ENCODE data around the gene PRRG4.
"Not testable (repeated sequence)": the region's sequence is repeated elsewhere in the genome, so short reads cannot be mapped to it uniquely, and the experiment has no call there.

The PRRG4 gene

DNA sequence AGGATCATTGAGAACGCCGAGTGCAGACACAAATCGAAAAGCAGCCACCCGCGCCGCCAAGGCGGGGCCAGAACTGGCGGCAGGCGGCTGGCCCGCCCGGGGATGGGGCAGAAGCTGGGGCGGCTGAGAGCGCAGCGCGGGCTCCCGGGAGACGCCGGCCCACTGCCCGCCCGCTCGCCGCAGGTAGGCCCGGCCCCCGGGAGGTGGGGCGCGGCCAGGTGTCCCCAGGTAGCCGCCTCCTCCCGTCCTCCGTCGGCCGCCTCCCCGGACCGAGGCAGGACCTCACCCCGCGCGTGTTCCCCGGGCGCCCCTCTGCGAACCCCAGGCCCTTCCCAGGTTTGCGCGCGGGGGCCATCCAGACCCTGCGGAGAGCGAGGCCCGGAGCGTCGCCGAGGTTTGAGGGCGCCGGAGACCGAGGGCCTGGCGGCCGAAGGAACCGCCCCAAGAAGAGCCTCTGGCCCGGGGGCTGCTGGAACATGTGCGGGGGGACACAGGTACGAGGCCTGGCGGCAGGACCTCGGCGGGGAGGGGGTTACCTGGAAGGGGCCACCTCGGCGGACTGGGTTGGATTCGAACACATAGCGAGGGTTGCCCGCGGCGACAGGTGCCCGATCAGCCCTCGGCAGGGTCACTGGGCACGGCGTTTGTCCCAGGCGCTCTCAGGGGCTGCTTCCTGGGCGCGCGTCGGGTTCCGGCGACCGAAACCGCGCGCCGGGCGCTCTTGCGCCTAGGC lies at the start of gene PRRG4:
PRRG4 (plus strand) TSS at position 248 of the 733 bp plus-strand sequence. CDS start 603 bp downstream, outside the sequence.
- DNase-seq, result peak in 1 of 2 experiments; percentile 12

DNA sequence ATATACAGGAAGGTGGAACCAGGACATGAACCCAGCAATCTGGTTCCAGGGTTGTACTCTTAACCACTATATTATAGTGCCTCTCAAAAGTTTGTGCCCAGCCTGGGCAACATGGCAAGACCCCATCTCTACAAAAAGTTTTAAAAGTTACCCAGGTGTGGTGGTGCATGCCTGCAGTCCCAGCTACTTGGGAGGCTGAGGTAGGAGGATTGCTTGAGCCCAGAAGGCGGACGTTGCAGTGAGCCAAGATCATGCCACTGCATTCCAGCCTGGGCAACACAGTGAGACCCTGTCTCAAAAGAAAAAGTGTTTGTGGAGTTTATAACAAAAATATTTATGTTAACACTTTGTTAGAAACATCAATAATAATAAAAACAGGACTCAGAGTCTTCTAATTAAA lies 48.9 kb upstream of the PRRG4 start:
- not testable (repeated sequence) for DNase-seq

DNA sequence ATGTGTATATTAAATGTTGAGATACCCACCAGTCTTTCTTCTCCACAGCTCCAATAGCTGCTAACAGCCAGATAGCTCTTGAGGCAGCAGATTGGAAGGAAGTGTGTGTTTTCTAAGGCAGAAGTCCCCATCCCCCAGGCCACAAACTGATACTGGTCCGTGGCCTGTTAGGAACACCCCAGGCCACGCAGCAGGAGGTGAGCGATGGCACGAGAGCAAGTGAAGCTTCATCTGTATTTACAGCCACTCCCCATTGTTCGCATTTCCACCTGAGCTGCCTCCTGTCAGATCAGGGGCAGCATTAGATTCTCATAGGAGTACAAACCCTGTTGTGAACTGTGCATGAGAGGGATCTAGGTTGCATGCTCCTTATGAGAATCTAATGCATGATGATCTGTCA lies 48.0 kb upstream of the PRRG4 start:
- DNase-seq, result no peak

DNA sequence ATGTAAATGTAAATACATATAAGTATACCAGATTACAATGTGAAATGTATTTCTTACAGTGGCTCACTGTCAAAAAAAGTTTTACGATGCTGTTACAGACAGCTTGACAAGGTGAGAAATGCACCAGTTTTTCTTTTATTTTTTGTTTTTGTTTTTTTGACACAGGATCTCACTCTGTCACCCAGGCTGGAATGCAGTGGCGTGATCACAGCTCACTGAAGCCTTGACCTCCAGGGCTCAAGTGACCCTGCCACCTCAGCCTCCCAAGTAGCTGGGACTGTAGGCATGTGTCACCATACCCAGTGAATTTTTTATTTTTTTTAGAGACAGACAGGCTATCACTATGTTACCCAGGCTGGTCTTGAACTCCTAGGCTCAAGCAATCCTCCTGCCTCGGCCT lies 44.5 kb upstream of the PRRG4 start:
- no peak for DNase-seq

DNA sequence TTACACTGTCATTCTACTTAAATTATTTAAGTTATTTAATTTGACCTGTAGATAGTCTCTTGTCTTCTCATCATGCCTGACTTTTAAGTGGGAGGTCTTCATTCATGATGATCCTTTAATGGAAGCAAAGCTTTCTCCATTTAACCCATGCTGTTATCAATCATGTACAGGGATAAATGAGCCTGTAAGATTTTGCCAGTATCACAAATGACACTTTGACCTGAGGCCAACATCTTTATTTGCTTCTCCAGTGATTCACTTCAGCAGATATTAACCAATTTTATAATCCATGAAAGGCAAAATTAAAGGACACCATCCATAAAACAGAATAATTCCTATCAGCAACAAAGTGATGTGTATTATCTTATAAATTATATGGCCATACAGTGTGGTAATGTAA lies 42.9 kb upstream of the PRRG4 start:
- no peak for DNase-seq

DNA sequence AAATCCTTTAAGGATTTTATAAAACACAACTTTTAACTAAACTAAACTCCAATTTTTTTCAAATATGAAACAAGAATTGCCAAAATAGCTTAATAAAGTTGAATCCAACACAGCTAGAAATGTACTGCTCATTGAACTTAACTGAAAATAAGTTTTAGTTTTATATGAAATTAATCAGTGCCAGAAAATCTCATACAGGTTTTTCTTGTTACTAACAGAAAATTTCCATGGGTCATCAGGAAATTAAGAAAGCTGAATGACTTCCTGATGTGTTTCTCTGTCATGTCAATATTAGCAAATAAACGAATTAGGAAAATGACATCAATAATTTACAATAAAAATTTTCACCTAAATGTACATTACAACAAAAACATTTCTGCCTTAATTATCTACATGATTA lies 38.8 kb upstream of the PRRG4 start:
- DNase-seq, result no peak

DNA sequence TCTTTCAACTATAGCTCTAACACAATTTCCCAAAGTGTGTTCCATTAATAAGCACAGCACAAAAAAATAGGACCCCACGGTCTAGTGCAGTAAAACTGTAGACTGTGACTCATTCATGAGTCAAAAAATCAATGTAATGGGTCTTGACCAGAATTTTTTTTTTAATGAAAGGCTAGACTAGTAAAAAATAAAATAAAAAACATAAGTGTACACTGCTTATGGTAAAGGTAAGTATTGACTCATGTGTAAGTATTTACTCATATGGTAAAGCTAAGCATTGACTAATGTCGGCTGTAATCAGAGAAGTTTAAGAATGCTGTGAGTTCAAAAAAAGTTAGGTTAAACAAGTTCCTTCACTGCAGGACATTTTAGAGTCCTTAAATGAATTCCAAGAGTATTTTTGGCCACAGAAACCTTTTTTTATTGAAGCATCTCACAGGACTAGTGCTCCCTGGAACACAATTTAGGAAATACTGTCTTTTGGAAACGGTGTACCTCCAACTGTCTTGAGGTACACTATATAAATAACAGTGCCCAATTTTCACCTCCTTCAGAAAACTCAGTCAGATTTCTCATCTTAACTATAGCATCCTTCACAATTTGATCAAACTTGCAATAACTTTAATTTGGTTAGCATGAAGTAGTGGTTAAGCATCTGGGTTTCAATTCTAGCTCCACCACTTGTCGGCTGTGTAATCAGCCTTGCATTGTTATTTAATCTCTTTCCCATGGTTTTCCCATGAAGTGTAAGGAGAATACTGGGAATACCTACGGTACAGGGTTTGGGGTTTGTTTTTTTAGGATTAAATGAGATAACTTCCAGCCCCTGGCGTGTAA lies 37.4 kb upstream of the PRRG4 start:
- no peak for DNase-seq

DNA sequence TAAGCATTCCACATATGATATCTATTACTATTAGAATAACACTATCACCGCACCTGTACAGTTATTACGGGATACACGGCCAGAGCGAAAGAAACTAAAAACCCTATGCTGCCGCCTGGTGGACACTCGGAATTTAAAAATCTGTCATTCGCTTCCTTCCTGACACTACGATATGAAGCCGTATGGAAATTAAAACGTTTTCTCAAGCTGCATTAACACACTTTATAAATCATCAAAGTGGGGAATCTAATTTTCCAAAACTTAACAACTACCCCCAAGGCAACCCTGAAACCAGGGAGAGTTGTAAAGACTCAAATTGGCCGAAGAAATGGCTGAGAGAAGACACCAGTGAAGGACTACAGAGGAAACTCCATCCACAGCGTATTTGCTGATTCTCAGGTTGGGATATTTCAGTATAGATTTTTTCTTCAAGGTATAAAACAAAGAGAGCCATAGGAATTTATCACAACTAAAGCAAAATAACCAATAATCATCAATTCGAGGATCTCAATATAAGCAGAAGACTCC lies 36.7 kb upstream of the PRRG4 start:
- DNase-seq, result peak; percentile 54 to 67

DNA sequence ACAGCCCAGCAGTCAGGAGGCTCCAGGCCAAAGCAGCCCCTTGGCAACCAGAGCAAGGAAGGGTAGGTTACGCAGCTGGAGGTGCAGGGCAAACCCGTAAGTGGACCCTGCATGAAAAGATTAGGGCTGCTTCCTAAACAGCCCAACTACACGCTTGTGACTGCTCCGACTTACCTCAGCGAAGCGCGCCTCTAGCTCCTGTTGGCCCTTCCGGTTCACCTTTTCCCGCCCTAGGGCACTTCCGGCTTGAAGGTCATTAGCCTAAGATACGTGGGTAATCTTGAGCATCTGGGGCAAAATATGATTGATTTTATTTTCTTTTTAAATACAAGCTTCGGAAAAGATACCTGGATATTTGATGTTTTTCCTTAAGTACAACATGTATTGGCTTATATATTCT lies 35.3 kb upstream of the PRRG4 start, which contains the start of gene CCDC73:
CCDC73 (minus strand) TSS at position 224 of the 400 bp plus-strand sequence. CDS start 34,419 bp downstream, outside the sequence.
- no peak for DNase-seq

DNA sequence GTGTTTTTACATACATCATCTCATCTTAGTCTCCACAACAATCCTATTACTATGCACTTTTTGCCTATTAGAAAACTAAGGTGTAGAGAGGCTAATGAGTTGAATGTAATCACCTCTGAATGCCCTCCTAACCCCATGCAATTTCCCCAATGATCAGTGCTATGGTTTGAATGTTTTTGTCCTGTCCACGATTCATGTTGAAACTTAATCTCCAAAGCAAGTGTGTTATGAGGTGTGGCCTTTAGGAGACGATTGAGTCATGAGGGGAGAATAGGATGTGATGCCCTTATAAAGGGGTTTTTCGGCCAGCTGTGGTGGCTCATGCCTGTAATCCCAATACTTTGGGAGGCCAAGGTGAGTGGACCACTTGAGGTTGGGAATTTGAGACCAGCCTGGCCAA lies 33.3 kb upstream of the PRRG4 start:
- DNase-seq, result no peak

DNA sequence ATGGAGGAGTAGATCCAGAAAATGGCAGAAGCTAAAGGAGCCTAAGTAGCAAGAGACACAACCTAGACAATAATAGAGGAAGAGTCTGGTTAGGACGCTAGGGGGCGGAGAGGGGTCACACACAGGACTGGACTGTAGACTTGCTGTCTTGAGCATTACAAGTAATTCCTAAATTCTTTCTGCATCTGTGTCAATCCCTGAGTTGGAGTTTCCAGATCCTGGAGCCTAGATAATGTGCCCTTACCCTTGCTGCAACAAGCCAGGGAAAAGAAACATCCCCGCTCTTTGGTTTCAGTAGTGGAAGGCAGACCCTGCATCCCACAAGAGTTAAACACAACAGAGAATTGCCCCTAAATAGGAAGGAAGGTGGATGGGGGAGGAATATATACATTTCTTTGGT lies 20.4 kb upstream of the PRRG4 start:
- DNase-seq, result peak; percentile 9 to 12

DNA sequence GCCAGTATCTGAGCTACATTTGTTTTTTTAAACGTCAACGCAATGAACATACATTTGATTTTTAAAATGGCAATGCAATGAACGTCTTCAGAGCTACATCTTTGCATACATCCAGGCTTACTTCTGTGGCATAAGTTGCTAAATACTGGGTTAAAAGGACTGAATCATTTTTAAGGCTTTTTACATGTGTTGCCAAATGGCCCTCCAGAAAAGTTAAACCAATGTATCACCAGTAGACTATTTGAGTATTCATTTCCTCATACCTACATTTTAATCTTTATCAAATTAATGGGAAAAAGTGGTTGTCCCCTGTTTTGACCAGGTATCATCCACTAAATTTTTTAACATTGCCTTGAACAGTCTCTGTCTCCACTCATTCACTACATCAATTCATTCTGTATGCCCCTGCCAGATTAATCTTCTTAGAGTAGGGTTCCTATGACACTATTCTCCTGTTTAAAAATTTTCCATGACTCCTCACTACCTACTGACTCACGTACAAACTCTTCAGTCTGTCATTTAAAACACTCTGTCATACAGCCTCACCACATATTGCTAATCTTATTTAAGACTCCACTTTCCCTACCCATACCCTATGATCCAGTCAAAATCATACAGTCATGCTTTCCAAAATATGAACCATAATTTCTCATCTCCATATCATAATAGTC lies 12.4 kb upstream of the PRRG4 start:
- DNase-seq, result no peak

DNA sequence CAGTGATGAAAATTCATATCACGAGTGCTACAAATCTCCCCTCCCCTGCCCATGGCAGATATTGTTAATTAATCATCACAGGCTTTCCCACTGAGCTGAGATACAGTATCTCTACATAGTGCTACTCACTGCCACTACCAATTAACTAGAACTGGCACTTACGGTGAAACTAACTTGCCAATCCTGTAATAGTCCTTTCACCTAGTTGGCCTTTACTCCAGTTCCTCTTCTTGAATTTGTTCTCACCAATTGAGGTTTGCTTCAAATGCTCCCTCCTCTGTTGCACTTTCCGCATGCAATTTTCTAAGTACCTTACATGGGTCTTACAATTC lies 11.9 kb upstream of the PRRG4 start:
- no peak for DNase-seq

DNA sequence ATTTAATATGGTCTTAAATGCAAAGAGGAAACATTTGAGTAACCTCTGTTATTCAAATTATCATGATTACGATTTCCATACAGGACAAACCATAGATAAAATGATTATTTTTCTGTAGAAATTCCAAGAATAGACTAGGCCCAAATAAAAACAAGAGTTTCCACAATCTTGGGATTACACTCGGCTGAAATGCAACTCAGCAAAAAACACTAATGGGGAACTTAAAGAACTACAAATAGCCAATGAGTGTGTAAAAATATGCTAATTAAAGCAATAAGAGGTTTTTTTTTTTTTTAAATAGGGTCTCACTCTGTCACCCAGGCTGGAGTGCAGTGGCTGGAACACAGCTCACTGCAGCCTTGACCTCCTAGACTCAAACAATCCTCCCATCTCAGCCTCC lies 10.5 kb upstream of the PRRG4 start:
- DNase-seq, result no peak

DNA sequence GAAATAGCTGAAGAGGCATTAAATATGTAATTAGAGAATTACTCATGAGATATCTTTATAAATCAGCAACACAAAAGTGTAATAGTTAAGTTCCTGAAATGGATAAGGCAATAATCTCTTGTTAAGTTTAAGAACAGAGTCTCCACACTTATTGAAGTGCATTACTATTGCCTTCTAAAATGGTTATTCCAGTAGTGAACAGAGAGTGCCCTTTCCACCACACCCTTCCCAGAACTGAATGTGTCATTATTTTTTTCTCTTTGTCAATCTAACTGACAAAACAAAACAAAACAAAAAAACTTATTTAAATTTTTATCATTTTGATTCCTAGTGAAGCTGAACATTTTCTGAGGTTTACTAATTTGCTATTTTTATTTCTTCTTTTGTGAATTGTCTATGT lies 9.2 kb upstream of the PRRG4 start:
- no peak for DNase-seq

DNA sequence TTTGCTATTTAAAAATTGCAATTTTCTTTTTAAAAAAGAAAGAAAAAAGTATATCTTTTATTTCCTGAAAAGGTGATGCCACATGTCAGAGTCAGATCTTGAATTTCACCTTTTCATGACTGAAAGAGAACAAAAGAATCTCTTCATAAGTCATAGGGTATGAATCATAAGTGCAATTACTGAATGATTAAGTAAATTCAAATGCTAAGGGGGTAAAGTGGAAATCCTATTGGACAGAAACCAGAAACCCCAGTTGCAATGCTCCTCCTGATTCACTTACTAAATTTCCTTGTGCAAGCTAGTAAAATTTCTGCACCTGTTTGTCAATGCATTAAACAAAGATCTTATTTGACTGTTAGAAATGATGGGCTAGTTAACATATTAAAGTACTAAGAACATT lies 8.2 kb upstream of the PRRG4 start:
- no peak for DNase-seq

DNA sequence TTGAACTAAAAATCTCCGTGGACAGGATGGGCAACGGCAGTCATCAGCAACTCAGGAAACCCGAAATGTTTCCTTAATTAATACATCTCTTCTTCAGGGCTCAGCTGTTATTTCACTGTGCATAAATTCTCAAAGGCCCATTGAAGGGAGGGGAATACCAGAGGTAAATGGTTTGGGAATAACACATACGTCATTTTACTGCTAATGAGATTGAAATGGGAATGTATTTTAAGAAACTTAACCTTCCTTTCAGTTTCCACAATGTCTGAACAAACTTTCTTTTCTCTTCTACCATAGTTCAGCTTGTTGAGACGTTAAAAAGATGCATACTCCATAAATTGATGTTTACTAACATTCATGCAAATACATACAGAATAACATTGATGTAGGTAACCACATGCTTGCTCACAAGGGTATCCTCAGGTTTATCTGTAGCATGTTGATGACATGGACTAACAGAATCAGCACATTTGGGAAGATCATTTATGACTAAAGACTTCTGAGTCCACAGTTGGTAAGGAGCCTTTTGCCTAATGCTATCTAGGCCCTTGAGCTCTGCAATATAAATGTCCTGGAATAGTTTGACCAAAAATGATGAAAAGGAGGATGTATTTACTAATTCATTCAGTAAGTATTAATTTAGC lies 7.7 kb upstream of the PRRG4 start:
- no peak for DNase-seq

DNA sequence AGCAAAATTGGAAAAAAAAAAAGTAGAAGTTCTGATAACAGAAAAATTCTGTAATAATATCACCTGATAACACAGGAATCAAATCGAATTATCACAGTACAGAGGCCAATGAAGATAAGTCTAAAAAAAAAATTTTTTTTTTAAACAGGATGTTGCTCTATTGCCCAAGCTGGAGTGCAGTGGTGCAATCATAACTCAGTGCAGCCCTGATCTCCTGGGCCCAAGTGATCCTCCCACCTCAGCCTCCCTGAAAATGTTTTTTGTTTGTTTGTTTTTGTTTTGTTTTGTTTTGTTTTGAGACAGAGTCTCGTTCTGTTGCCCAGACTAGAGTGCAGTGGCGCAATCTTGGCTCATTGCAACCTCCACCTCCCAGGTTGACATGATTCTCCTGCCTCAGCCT lies 6.1 kb upstream of the PRRG4 start:
- DNase-seq, result not testable (repeated sequence)

DNA sequence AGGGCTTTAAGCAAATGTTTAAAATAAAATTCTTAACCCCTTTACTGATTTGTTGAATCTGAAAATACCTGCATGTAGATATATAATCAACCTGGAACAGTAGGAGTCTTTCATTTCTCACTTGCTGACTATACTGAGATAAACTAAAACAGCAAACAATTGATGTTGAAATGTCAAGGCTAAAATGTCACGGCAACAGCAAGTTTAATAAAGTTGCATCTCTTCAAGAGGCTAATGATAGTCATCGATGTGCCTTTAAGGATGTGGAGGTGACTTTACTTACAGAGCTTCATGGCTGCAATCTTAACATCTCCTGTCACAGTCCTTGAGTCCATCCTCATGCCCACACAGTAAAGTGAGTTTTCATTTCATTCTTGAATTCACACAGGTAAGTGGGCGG lies 3.6 kb upstream of the PRRG4 start:
- no peak for DNase-seq

DNA sequence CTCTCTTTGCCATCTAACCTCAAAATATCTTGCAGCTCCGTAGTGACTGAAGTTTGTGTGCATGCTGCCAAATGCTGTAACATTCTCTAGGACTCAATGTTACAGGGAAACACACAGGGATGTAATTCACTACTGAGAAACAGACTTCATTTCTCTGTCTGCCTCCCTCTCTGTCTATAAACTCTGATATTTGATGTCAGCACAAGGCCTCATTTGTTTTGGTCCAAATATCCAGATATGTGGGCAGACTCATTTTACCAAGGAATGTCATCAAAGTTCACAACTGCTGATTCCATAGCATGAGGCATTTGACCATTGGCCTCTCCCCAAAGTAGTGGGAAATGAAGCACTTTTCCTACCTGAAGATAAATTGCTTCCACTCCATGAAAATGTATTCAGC lies 2.5 kb upstream of the PRRG4 start:
- DNase-seq, result no peak

DNA sequence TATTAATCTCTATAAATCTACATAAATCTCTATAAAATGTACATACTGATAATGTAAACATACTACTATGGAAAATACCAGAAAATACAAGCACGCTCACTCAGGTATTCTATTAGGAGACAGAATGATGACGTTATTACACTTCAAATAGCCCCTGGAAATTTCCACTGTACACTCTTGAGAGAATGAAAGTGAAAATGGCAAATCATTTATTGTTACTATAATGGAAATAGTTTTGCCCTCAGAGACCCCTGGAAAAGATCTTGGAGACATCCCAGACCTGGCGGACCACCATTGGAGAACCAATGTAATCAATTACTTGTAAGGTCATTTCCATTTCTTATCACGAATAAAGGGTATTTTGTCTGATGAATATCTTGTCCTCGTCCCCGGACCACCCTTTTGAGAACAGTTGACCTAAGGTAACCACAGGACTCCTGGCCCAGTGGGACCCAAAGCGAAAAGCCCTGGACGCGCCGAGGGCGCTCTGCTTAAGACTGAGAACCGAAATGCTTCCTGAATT lies 509 bp upstream of the PRRG4 start:
- DNase-seq, result no peak

DNA sequence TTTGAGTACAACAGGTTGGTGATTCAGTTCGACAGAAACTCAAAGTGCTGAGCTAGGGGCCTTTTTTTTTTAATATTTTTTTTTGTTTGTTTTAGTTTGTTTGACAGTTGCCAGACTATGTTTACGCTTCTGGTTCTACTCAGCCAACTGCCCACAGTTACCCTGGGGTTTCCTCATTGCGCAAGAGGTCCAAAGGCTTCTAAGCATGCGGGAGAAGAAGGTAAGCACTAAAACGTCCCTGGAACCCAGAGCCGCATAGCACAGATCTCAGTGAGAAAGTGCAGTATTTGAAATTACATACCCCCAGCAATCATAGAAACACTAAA lies 649 bp downstream of the PRRG4 start:
- no peak for DNase-seq

DNA sequence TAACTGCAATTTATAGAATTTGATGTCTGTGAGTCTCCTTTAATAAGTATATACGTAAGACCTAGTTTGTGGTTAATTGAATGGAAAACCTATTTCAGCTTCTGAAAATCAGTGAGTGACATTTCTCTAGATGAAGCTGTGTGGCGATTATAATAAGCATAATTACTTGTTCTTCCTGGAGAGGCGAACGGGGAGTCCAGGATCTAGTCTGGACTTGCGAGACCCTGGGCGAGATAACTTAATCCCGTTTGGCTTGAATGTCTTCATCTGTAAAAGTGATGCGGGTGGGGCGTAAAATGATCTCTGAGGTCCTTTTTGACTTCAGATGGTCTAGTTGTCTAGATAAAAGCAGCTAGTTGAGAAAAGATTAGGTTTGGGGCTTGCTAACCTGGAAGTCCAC lies 1.1 kb downstream of the PRRG4 start:
- no peak for DNase-seq

Data from activated CD4-positive, alpha-beta T cell treated with anti-CD3 and anti-CD28 coated beads, Interleukin-2, amount 50 U/mL, for 4 hours (primary cell).